GM23338 (cell line): ENCODE data around the gene TIMM23.
"Not testable (repeated sequence)": the region's sequence is repeated elsewhere in the genome, so short reads cannot be mapped to it uniquely, and the experiment has no call there.

Experiments
- CREB1 ChIP-seq: fragments of 250-450 bp; sonication (Bioruptor Pico); IDR thresholded peaks from 2 replicates; pipeline ENCODE4 v1.5.0; 2020; ENCODE audit warnings: low read depth, mild to moderate bottlenecking, moderate library complexity
- CTCF ChIP-seq, 2 experiments: fragments of 200-600 bp in 1 of 2; sonication (generic) in 1 of 2; conservative IDR thresholded peaks; 2 replicates each; pipeline versions ENCODE4 v1.5.1 to v1.6.1; 2016 to 2017; ENCODE audit warnings: antibody characterized with exemption in 2 of 2, low read depth in 2 of 2, mild to moderate bottlenecking in 2 of 2, moderate library complexity in 1 of 2
- EZH2phosphoT487 ChIP-seq: fragments of 200-600 bp; sonication (generic); IDR thresholded peaks from one replicate; pipeline ENCODE4 v1.8.1; 2018; ENCODE audit warnings: antibody characterized with exemption; ENCODE audit not compliant: unreplicated experiment
- TF ChIP-seq, protein P1 (sequence below): IDR thresholded peaks from one replicate; pipeline ENCODE4 v1.6.1; 2018; ENCODE audit warnings: antibody characterized with exemption; ENCODE audit not compliant: unreplicated experiment

DNA sequence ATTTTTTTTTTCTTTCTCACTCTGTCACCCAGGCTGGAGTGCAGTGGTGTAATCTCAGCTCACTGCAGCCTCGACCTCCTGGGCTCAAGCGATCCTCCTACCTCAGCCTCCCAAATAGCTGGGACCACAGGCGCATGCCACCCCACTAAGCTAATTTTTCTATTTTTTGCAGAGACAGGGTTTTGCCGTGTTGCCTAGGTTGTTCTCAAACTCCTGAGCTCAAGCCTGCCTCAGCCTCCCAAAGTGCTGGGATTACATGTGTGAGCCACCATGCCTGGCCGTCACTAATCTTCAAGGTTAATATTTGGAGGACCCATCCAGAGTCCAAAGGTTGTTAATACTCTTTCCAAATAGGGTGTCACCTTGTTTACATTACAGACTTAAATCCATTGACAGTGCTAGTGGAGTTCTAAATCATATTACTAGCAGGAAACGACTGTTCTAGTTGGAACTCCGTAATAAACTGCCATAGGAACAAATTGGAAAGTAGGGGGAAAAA is 29.9 kb downstream of the TIMM23 start:
- TF ChIP-seq CTCF (conservative IDR thresholded peaks at IDR 0.05; ENCODE audit: low read depth in 2 of 2); EZH2phosphoT487; CREB1: not testable (repeated sequence)
- TF ChIP-seq, protein P1, sequence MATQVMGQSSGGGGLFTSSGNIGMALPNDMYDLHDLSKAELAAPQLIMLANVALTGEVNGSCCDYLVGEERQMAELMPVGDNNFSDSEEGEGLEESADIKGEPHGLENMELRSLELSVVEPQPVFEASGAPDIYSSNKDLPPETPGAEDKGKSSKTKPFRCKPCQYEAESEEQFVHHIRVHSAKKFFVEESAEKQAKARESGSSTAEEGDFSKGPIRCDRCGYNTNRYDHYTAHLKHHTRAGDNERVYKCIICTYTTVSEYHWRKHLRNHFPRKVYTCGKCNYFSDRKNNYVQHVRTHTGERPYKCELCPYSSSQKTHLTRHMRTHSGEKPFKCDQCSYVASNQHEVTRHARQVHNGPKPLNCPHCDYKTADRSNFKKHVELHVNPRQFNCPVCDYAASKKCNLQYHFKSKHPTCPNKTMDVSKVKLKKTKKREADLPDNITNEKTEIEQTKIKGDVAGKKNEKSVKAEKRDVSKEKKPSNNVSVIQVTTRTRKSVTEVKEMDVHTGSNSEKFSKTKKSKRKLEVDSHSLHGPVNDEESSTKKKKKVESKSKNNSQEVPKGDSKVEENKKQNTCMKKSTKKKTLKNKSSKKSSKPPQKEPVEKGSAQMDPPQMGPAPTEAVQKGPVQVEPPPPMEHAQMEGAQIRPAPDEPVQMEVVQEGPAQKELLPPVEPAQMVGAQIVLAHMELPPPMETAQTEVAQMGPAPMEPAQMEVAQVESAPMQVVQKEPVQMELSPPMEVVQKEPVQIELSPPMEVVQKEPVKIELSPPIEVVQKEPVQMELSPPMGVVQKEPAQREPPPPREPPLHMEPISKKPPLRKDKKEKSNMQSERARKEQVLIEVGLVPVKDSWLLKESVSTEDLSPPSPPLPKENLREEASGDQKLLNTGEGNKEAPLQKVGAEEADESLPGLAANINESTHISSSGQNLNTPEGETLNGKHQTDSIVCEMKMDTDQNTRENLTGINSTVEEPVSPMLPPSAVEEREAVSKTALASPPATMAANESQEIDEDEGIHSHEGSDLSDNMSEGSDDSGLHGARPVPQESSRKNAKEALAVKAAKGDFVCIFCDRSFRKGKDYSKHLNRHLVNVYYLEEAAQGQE: not testable (repeated sequence)
